HG03520 (cell line): ENCODE results near the gene NOD2.

Experiments
- ATAC-seq: cut with Tn5 transposase; IDR thresholded peaks from one replicate; pipeline ENCODE4 v1.9.1; 2021; ENCODE audit warnings: mild to moderate bottlenecking, moderate library complexity; ENCODE audit not compliant: unreplicated experiment

NOD2 gene

DNA sequence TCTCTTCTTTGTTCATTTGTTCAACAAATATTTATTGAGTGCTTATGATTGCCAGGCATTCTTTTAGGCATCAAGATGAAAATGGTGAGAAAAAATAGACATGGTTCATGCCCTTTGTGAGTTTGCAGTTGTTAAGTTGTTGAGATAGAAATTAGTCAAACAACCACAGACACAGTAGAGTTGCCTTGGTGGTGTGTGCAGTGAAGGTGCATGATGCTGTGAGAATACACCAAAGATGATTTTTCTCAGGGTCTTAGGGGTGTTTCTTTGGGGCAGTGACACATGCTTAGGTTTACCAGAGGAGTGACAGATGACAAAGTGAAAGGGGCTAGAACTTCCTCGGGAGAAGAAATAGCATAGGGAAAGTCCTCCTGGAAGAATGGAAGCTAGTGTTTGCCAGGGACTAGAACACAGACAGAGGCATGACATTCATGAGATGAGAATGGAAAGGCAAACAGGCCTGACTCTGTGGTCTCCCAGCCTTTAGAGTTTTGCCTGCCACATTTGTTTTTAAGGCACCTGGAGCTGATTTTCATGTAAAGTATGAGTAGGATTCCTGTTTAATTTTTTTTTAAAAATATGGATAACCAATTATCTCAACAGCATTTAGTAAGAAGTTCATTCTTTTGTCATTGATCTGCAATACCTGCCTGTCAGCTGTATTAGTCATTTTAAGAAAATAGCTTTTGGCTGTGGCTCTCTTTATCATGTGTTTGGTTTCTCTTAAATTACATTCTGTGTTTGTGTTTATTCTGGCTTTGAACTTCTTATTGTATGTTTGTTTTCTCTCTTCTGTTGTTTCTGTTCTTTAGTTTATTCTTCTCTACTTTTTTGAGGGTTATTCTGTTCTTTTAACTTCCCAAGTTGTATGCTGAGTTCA, 85.1 kb downstream of the NOD2 start:
- ATAC-seq: no peak

DNA sequence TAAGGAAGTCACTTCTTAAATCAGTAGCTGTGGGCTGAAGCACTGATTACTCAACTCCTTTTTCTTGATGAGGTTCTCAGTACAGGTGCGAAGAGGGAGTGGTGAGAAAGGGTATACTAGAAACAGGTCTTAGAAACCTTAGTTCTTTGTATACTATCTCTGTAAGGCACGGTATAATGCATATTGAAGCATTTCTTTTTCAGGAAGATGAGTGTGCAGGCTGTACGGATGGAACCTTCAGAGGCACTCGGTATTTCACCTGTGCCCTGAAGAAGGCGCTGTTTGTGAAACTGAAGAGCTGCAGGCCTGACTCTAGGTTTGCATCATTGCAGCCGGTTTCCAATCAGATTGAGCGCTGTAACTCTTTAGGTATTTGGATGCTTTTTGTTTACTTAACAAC, 87.6 kb downstream of the NOD2 start:
- no peak for ATAC-seq

DNA sequence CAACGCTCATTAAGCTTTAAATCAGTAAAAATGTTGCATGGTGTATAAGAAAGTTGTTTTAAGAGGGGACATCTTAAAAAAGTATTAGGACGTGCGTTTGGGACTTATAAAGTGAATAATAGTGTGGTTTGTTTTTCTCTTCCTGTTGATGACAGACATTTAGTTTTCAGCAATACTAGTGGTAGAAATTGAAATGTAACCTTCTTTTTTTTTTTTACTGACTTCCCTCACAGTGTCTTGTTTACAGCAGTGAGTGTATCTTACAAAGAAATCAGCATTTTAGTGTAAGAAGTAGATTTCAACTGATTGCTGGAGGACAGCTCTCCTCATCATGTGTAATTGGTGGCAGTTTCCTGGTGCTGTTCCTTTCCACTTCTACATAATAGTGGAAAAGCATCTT, 88.1 kb downstream of the NOD2 start:
- no peak for ATAC-seq
